Measurements from ENCODE around the gene KCNK10.

Gene KCNK10

DNA sequence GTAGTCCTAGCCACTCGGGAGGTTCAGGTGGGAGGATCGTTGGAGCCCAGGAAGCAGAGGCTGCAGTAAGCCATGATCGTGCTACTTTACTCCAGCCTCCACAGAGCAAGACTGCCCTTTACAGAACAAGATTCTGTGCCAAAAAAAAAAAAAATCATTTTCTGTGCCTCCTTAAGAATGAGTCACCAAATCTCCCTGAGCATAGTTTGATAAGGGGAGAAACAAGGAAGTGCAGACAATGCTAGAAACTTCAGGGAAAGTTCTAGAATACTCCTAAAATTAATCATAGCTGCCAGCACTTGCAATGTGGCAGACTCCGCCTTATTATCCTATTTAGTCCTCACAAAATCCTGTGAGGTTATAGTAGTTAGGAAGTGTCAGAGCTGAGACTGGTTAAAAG, 74.5 kb downstream of the KCNK10 start:
- no peak for TF ChIP-seq POLR2AphosphoS5 (IDR thresholded peaks at IDR 0.05; ENCODE audit: low read depth)
- TF ChIP-seq, protein P1, sequence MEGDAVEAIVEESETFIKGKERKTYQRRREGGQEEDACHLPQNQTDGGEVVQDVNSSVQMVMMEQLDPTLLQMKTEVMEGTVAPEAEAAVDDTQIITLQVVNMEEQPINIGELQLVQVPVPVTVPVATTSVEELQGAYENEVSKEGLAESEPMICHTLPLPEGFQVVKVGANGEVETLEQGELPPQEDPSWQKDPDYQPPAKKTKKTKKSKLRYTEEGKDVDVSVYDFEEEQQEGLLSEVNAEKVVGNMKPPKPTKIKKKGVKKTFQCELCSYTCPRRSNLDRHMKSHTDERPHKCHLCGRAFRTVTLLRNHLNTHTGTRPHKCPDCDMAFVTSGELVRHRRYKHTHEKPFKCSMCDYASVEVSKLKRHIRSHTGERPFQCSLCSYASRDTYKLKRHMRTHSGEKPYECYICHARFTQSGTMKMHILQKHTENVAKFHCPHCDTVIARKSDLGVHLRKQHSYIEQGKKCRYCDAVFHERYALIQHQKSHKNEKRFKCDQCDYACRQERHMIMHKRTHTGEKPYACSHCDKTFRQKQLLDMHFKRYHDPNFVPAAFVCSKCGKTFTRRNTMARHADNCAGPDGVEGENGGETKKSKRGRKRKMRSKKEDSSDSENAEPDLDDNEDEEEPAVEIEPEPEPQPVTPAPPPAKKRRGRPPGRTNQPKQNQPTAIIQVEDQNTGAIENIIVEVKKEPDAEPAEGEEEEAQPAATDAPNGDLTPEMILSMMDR (IDR thresholded peaks at IDR 0.05; ENCODE audit: insufficient read depth, low read length): no peak
- no peak for TF ChIP-seq SPI1 (IDR thresholded peaks at IDR 0.05; ENCODE audit: borderline replicate concordance, low read depth)
- TF ChIP-seq, protein P2, sequence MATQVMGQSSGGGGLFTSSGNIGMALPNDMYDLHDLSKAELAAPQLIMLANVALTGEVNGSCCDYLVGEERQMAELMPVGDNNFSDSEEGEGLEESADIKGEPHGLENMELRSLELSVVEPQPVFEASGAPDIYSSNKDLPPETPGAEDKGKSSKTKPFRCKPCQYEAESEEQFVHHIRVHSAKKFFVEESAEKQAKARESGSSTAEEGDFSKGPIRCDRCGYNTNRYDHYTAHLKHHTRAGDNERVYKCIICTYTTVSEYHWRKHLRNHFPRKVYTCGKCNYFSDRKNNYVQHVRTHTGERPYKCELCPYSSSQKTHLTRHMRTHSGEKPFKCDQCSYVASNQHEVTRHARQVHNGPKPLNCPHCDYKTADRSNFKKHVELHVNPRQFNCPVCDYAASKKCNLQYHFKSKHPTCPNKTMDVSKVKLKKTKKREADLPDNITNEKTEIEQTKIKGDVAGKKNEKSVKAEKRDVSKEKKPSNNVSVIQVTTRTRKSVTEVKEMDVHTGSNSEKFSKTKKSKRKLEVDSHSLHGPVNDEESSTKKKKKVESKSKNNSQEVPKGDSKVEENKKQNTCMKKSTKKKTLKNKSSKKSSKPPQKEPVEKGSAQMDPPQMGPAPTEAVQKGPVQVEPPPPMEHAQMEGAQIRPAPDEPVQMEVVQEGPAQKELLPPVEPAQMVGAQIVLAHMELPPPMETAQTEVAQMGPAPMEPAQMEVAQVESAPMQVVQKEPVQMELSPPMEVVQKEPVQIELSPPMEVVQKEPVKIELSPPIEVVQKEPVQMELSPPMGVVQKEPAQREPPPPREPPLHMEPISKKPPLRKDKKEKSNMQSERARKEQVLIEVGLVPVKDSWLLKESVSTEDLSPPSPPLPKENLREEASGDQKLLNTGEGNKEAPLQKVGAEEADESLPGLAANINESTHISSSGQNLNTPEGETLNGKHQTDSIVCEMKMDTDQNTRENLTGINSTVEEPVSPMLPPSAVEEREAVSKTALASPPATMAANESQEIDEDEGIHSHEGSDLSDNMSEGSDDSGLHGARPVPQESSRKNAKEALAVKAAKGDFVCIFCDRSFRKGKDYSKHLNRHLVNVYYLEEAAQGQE (IDR thresholded peaks at IDR 0.05; ENCODE audit: insufficient replicate concordance, low read depth): no peak
- TF ChIP-seq GABPA (IDR thresholded peaks at IDR 0.05; ENCODE audit: low read depth): no peak
- H3K4me3 ChIP-seq (replicated peaks; ENCODE audit: insufficient read depth, low read length): no peak overlapping the region
- no peaks in the 10 kb centered on the region for H3K27me3 ChIP-seq (ENCODE audit: insufficient read depth, poor library complexity, severe bottlenecking)
- no peak overlapping the region for H3K27ac ChIP-seq (replicated peaks)
- no peak for DNase-seq (ENCODE audit: low read depth in 1 of 2, low spot score in 1 of 2)

DNA sequence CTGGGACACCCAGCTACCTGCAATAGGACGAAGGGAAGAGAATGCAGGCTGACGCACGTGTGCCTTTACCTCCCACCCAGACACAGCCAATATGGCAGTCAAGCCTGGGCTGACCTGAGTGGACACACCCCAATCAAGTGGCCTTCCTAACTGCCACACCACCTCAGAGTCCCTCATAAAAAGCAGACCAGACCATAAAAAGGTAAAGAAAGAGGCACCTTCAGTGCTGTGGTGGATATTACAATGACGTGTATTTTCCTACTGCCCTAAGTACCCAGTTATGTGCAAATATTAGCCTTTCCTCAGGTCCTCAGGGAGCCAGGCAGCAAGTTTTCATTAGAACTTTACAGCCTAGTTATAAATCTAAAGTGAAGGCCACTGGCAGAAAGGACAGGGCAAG, 75.8 kb downstream of the KCNK10 start:
- Histone ChIP-seq H3K27ac (replicated peaks) (no peak overlapping the region), H3K4me3 (replicated peaks; ENCODE audit: insufficient read depth, low read length) (no peak overlapping the region), H3K27me3 (ENCODE audit: insufficient read depth, poor library complexity, severe bottlenecking) (no peaks in the 10 kb centered on the region)
- TF ChIP-seq GABPA (IDR thresholded peaks at IDR 0.05; ENCODE audit: low read depth) (no peak), SPI1 (IDR thresholded peaks at IDR 0.05; ENCODE audit: borderline replicate concordance, low read depth) (no peak), POLR2AphosphoS5 (IDR thresholded peaks at IDR 0.05; ENCODE audit: low read depth) (no peak)
- TF ChIP-seq, protein P1 (IDR thresholded peaks at IDR 0.05; ENCODE audit: insufficient read depth, low read length): no peak
- TF ChIP-seq, protein P2 (IDR thresholded peaks at IDR 0.05; ENCODE audit: insufficient replicate concordance, low read depth): no peak
- DNase-seq (ENCODE audit: low read depth in 1 of 2, low spot score in 1 of 2): no peak

DNA sequence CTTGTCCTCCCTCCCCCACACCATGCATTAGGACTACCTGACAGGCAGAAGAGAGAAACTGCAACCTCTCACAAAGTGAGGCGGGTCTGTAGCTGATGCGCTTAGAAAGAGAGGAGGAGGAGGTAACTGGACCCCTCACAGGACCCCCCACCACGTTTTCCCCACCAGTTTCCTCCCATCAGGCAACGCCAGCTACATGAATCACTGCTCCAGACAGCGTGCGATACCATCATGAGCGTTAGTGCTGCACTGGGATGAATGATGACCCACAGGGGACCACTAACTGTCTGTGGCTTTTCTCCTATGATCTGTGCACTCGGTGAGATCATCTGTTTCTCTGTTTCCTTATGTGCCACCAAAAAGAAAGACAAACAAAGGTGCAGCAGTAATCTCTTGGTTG, 77.7 kb downstream of the KCNK10 start:
- Histone ChIP-seq H3K27me3 (ENCODE audit: insufficient read depth, poor library complexity, severe bottlenecking) (no peaks in the 10 kb centered on the region), H3K27ac (replicated peaks) (no peak overlapping the region), H3K4me3 (replicated peaks; ENCODE audit: insufficient read depth, low read length) (no peak overlapping the region)
- no peak for DNase-seq (ENCODE audit: low read depth in 1 of 2, low spot score in 1 of 2)
- TF ChIP-seq GABPA (IDR thresholded peaks at IDR 0.05; ENCODE audit: low read depth): no peak
- TF ChIP-seq POLR2AphosphoS5 (IDR thresholded peaks at IDR 0.05; ENCODE audit: low read depth): no peak
- no peak for TF ChIP-seq SPI1 (IDR thresholded peaks at IDR 0.05; ENCODE audit: borderline replicate concordance, low read depth)
- TF ChIP-seq, protein P1 (IDR thresholded peaks at IDR 0.05; ENCODE audit: insufficient read depth, low read length): no peak
- TF ChIP-seq, protein P2 (IDR thresholded peaks at IDR 0.05; ENCODE audit: insufficient replicate concordance, low read depth): no peak

Measured in HL-60 (cell line).